ENCODE results near the gene RGPD8.

Gene RGPD8

DNA sequence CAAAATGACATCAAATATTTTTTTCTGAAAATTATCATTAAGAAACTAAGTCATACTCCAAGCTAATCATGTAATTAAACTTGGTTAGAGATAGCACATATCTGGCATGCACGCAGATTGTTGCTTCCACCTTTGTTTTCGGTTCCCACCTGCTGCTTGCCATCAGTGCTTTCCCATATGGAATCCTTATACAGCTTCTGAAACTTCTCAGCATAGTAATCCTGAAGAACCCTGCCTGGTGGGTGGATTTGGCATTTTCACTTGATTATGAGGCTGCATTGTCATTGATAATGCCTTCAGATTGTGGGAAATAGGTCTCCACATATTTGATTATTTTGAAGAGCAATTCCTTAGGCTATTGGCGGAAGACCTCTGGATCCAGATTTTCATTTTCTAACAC, 110.5 kb downstream of the RGPD8 start:
- no peak for DNase-seq

DNA sequence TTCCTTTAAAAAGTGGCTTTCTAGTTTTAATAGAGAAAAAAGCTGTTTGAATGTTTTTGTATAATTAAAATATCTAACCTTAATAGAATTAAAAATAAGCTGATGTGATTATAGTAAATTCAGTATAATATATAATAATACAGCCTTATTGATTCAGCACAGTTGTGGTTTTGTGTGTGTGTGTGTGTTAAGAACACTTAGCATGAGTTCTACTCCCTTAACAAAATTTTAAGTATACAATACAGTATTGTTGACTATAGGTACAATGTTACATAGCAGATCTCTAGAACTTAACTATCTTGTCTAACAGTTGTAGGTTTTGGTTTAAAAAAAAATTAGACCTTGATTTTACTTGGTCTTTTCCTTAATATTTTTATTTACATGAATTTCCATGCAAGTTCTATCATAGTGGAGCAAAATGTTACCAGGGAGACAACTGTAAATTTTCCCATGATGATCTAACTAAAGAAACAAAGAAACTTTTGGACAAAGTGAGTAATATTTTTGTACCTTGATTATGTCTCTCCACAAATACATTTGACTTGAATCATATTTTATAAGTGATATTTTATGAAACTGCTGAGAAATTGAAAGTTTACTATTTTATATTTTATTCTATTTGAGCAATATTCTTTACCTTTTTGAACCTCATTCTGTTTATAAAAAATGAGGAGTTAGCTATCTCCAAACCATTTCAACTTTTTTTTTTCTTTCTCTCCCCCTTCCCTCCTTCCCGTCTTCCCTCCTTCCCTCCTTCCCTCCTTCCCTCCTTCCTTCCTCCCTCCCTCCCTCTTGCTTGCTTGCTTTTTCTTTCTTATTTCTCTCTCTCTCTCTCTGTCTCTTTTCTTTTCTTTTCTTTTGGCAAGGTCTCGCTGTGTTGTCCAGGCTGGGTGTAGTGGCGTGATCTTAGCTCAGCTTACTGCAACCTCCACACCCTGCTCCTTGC, 111.8 kb downstream of the RGPD8 start:
- DNase-seq = no peak

Measured in NCI-H1694 treated with DMSO at 0.1 percent for 48 hours (cell line).